Endothelial cell of umbilical vein (primary cell): ENCODE data around the gene GKN2. TPM values are rescaled to one million over a fixed set of nuclear protein-coding genes. Genes with fewer than 3 reads are reported as not detected.

Experiments
- BruUV-seq: library from RNA; stranded (reverse); fragments of 400-500 nt; replicated peaks from 2 replicates; lab custom pipeline; 2021; lab: Mats Ljungman, UMichigan
- CTCF ChIA-PET: fragments of 300-600, 350-600 bp; sonication (Branson Sonifier 250); formaldehyde crosslinking; loops from one replicate; lab custom pipeline; 2021; ENCODE audit warnings: antibody characterized with exemption, inconsistent platforms; lab: Charles Lee
- POLR2A ChIA-PET: fragments of 300-600, 350-600 bp; sonication (Branson Sonifier 250); formaldehyde crosslinking; loops from one replicate; lab custom pipeline; 2021; ENCODE audit warnings: antibody characterized with exemption, inconsistent platforms; lab: Charles Lee
- DNase-seq: peaks from one replicate; pipeline ENCODE4 v3.0.0-alpha.2; 2011; ENCODE audit warnings: low read depth, low spot score
- FAIRE-seq: peaks from 2 replicates; lab custom pipeline; 2011; peaks lifted over from hg19 to GRCh38; lab: Jason Lieb, UNC
- H2AFZ ChIP-seq: 2 replicates; pipeline ENCODE4 v1.6.0; 2012; ENCODE audit warnings: low read depth, low read length, control low read depth, inconsistent platforms
- H3K27ac ChIP-seq: 2 replicates; pipeline ENCODE4 v1.5.1; 2011; ENCODE audit warnings: low read depth, mild to moderate bottlenecking, control low read depth, low read length, moderate library complexity; ENCODE audit not compliant: insufficient read depth
- H3K27me3 ChIP-seq, 2 experiments: 2 replicates each; pipeline versions ENCODE4 v1.6.0 to v1.6.1; 2011; ENCODE audit warnings: low read length in 2 of 2, mixed read lengths in 1 of 2; ENCODE audit not compliant: control insufficient read depth in 2 of 2, insufficient read depth in 2 of 2
- H3K36me3 ChIP-seq, 2 experiments: 2 replicates in 1 of 2; 3 replicates in 1 of 2; pipeline ENCODE4 v1.5.1; 2011; ENCODE audit warnings: low read length in 2 of 2, mild to moderate bottlenecking in 1 of 2, moderate library complexity in 1 of 2; ENCODE audit not compliant: control insufficient read depth in 2 of 2, insufficient read depth in 2 of 2; ENCODE audit errors: extremely low read depth in 1 of 2
- H3K4me1 ChIP-seq: 3 replicates; pipeline ENCODE4 v1.5.1; 2011; ENCODE audit warnings: mild to moderate bottlenecking, low read length; ENCODE audit not compliant: control insufficient read depth, insufficient read depth; ENCODE audit errors: extremely low read depth
- H3K4me2 ChIP-seq: 2 replicates; pipeline ENCODE4 v1.6.1; 2011; ENCODE audit warnings: low read length, control low read depth, mixed read lengths; ENCODE audit not compliant: insufficient read depth
- H3K4me3 ChIP-seq, 3 experiments: fragments of 200-600 bp in 1 of 3; sonication (generic), shearing (Covaris generic) in 1 of 3; replicated peaks in 1 of 3; 2 replicates each; pipeline ENCODE4 v1.5.1; 2011 to 2016; ENCODE audit warnings: control low read depth in 3 of 3, low read length in 3 of 3, mild to moderate bottlenecking in 2 of 3, inconsistent platforms in 1 of 3, low read depth in 1 of 3, moderate library complexity in 1 of 3; ENCODE audit not compliant: insufficient read depth in 1 of 3
- H3K79me2 ChIP-seq: 2 replicates; pipeline ENCODE4 v1.6.0; 2012; ENCODE audit warnings: low read length, inconsistent platforms; ENCODE audit not compliant: control insufficient read depth, insufficient read depth
- H3K9ac ChIP-seq: replicated peaks from 2 replicates; pipeline ENCODE3; 2011; ENCODE audit warnings: low read length, control low read depth; ENCODE audit not compliant: insufficient read depth; ENCODE audit errors: extremely low read depth
- H3K9me1 ChIP-seq: replicated peaks from 3 replicates; pipeline ENCODE4 v1.6.0; 2011; ENCODE audit warnings: mild to moderate bottlenecking, low read length; ENCODE audit not compliant: control insufficient read depth, insufficient read depth; ENCODE audit errors: extremely low read depth
- H3K9me3 ChIP-seq: replicated peaks from 2 replicates; pipeline ENCODE4 v1.5.1; 2012; ENCODE audit warnings: low read length, inconsistent platforms; ENCODE audit not compliant: control insufficient read depth, insufficient read depth
- H4K20me1 ChIP-seq: replicated peaks from 2 replicates; pipeline ENCODE3; 2011; ENCODE audit warnings: mild to moderate bottlenecking, low read length; ENCODE audit not compliant: control insufficient read depth, insufficient read depth; ENCODE audit errors: extremely low read depth
- EZH2 ChIP-seq: IDR thresholded peaks from 2 replicates; pipeline ENCODE4 v1.6.1; 2012; ENCODE audit warnings: borderline replicate concordance, low read depth, mild to moderate bottlenecking, moderate library complexity, low read length, inconsistent platforms; ENCODE audit not compliant: severe bottlenecking
- FOS ChIP-seq: IDR thresholded peaks from 2 replicates; pipeline ENCODE4 v1.6.1; 2011; ENCODE audit warnings: mild to moderate bottlenecking, low read length, moderate library complexity, borderline replicate concordance; ENCODE audit not compliant: insufficient read depth
- GATA2 ChIP-seq: IDR thresholded peaks from 2 replicates; pipeline ENCODE4 v1.7.0; 2011; ENCODE audit warnings: low read depth, mild to moderate bottlenecking, moderate library complexity, mixed read lengths, low read length; ENCODE audit not compliant: insufficient read length, insufficient read depth
- JUN ChIP-seq: IDR thresholded peaks from 2 replicates; pipeline ENCODE4 v1.6.1; 2011; ENCODE audit warnings: borderline replicate concordance, low read depth; ENCODE audit not compliant: insufficient read length, insufficient read depth
- MYC ChIP-seq: IDR thresholded peaks from one replicate; pipeline ENCODE4 v1.6.1; 2011; ENCODE audit warnings: mild to moderate bottlenecking, low read depth, low read length
- POLR2A ChIP-seq: IDR thresholded peaks from 2 replicates; pipeline ENCODE4 v1.6.1; 2012; ENCODE audit warnings: low read depth, mild to moderate bottlenecking, control low read depth, low read length
- POLR2AphosphoS5 ChIP-seq: IDR thresholded peaks from 2 replicates; pipeline ENCODE4 v1.6.1; 2012; ENCODE audit warnings: low read depth, mild to moderate bottlenecking, control low read depth, low read length, moderate library complexity; ENCODE audit not compliant: insufficient read depth
- dilution Hi-C: fragments of 300-500 bp; cut with MboI; formaldehyde crosslinking; loops from one replicate; pipeline ENCODE4 v1.15.0; 2019; ENCODE audit warnings: low sequenced_read_pairs; ENCODE audit not compliant: extremely low pct_ligation_motif_present
- intact Hi-C: fragments of 100-400 bp; cut with micrococcal nuclease; formaldehyde crosslinking; loops from one replicate; pipeline ENCODE4 v1.10.0; 2022
- polyA plus RNA-seq, 4 experiments: library from polyadenylated mRNA; depleted of rRNA in 3 of 4; stranded (reverse) in 3 of 4; unstranded in 1 of 4; fragments of >200 nt; gene quantifications; 2 replicates each; pipeline versions ENCODE4 v1.2.1 to v1.2.3, GENCODE V29; 2011 to 2012; ENCODE audit warnings: missing spikeins in 1 of 4
- total RNA-seq: library from RNA; stranded (reverse); gene quantifications from 2 replicates; pipeline ENCODE4 v1.2.3, GENCODE V29; 2021
- TF ChIP-seq, protein P1 (sequence below), 2 donors: IDR thresholded peaks; 1 replicate in 1 of 2; 2 replicates in 1 of 2; pipeline ENCODE4 v1.5.1; 2011; ENCODE audit warnings: low read length in 2 of 2, mild to moderate bottlenecking in 2 of 2, moderate library complexity in 2 of 2, control low read depth in 1 of 2, inconsistent platforms in 1 of 2, low read depth in 1 of 2; ENCODE audit not compliant: insufficient read depth in 1 of 2; ENCODE audit errors: extremely low read depth in 1 of 2
- TF ChIP-seq, protein P2 (sequence below): IDR thresholded peaks from 2 replicates; pipeline ENCODE4 v1.6.1; 2011; ENCODE audit not compliant: insufficient read depth, insufficient read length

The GKN2 gene
- total and polyA plus RNA-seq, 2 donors (not counting 3 experiments of a cell fraction or from before 2014, with no cell fraction given) = not detected

DNA sequence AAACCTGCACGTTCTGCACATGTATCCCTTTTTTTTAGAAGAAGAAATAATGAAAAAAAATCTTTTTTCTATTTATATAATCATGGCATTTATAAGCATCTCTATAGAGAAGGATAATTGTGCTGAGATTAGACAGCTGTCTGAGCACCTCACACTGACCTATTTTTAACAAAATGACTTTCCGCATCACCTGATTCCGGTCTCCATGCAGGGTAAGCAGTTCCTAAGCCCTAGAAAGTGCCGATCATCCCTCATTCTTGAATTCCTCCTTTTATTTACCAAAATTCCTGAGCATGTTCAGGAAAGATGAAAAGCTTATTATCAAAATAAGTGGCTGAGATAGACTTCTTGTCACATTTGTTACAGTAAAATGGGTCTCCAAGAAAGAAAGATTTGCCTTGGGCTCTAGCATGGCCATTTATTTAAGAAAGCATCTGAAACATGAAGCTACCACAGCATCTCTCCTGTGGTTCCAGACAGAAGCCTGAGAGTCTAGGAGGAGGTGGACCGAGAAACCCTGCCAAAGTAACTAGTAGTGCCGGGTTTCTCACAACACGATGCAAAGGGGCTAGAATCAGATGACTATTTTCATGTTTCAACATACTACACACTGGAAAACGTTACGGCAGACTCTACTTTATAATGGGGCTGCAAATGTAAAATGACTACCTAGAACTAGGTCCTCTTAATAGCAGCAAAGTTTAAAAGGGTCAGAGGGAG, 22.4 kb upstream of the GKN2 start:
- dilution Hi-C loops (no loop called here), intact Hi-C loops (no loop called here)
- no peak for FAIRE-seq
- Histone ChIP-seq H3K79me2 (no peaks in the 10 kb centered on the region), H4K20me1 (no peaks in the 10 kb centered on the region), H2AFZ (no peak overlapping the region), H3K4me1 (no peaks in the 10 kb centered on the region), H3K9me3 (no peaks in the 10 kb centered on the region), H3K27ac (no peak overlapping the region), H3K9me1 (no peaks in the 10 kb centered on the region), H3K27me3 (peaks cover 21 to 24% of the 10 kb centered on the region in 2 experiments), H3K4me2 (no peak overlapping the region), H3K4me3 (no peak overlapping the region), H3K36me3 (no peaks in the 10 kb centered on the region), H3K9ac (no peak overlapping the region)
- no peak for DNase-seq
- CTCF ChIA-PET = interaction anchor here (0.9 to 3.6 kb wide), 3 partner anchors 14 to 32 kb away, joined by 4 to 18 read pairs (median 7); no protein-coding TSS in a partner anchor
- POLR2A ChIA-PET = no interaction called here
- BruUV-seq = no TSS peak
- TF ChIP-seq EZH2 = no peak
- TF ChIP-seq, protein P1, sequence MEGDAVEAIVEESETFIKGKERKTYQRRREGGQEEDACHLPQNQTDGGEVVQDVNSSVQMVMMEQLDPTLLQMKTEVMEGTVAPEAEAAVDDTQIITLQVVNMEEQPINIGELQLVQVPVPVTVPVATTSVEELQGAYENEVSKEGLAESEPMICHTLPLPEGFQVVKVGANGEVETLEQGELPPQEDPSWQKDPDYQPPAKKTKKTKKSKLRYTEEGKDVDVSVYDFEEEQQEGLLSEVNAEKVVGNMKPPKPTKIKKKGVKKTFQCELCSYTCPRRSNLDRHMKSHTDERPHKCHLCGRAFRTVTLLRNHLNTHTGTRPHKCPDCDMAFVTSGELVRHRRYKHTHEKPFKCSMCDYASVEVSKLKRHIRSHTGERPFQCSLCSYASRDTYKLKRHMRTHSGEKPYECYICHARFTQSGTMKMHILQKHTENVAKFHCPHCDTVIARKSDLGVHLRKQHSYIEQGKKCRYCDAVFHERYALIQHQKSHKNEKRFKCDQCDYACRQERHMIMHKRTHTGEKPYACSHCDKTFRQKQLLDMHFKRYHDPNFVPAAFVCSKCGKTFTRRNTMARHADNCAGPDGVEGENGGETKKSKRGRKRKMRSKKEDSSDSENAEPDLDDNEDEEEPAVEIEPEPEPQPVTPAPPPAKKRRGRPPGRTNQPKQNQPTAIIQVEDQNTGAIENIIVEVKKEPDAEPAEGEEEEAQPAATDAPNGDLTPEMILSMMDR (IDR thresholded peaks at IDR 0.05; ENCODE audit: extremely low read depth in 1 of 2, insufficient read depth in 1 of 2, low read depth in 1 of 2, low read length in 2 of 2) = no peak
- no peak for TF ChIP-seq POLR2AphosphoS5
- no peak for TF ChIP-seq GATA2
- no peak for TF ChIP-seq MYC
- TF ChIP-seq, protein P2, sequence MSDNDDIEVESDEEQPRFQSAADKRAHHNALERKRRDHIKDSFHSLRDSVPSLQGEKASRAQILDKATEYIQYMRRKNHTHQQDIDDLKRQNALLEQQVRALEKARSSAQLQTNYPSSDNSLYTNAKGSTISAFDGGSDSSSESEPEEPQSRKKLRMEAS = no peak
- no peak for TF ChIP-seq JUN
- TF ChIP-seq POLR2A = no peak
- no peak for TF ChIP-seq FOS
